HG02759 (cell line): ENCODE data around the gene COQ4.
"Not testable (repeated sequence)": the region's sequence is repeated elsewhere in the genome, so short reads cannot be mapped to it uniquely, and the experiment has no call there.

ENCODE experiments used
- ATAC-seq: cut with Tn5 transposase; IDR thresholded peaks from one replicate; pipeline ENCODE4 v1.9.1; 2021; ENCODE audit warnings: mild to moderate bottlenecking, moderate library complexity; ENCODE audit not compliant: unreplicated experiment

COQ4 gene

DNA sequence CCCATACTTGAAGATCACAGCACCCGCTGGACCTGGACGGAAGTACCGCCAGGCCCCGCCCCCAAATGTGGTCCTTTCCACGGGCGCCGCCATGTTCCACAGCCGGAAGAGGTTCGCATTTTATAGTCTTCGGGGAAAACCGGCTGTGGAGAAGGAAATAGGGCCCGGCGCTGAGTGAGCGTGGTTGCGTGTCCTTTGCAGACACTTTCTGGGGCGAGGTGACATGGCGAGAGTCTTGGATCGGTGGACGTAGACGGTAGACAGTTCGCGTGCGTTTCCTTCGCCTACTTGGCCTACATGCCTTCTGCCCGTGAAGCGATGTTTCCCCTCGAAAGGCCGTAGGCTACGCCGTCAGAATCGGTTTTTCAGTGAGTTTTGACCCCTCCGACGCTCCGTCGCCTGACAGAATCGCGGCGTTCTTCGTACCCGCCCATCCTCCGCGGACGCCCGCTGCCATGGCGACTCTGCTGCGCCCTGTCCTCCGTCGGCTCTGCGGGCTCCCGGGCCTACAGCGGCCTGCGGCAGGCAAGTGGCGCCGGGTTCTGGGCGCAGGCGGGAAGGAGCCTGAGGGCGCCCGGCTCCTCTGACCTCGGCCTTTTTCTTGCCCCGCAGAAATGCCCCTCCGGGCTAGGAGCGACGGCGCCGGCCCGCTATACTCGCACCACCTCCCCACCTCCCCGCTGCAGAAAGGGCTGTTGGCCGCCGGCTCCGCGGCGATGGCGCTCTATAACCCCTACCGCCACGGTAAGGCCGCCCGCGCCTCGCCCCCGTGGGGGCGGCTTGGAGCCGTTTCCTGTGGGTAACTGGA lies at the start of gene COQ4, which contains the start of gene TRUB2:
Gene COQ4 (plus strand): TSS at position 436 of the 808 bp plus-strand sequence. CDS start 20 bp downstream, at position 456.
Gene TRUB2 (minus strand): TSS at position 44 of the 808 bp plus-strand sequence. CDS start 39 bp downstream, at position 5.
- peak; percentile 83 for ATAC-seq

DNA sequence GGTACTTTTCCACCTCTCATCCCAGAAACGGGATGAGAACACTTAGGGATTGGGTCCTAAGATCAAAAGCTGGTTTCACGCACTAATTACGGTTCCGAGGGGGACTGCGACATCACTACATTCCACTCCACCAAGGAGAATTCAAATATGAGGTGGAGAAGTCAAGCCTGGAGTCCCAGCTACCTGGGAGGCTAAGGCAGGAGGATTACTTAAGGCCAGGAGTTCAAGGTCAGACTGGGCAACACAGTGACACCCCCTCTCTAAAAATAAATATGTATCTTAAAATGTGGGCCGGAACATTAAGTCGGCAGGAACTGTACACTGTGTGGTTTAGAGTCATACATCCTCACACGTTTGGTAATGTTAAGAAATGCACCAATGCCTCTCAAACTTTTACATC lies 48.4 kb upstream of the COQ4 start:
- ATAC-seq = no peak

DNA sequence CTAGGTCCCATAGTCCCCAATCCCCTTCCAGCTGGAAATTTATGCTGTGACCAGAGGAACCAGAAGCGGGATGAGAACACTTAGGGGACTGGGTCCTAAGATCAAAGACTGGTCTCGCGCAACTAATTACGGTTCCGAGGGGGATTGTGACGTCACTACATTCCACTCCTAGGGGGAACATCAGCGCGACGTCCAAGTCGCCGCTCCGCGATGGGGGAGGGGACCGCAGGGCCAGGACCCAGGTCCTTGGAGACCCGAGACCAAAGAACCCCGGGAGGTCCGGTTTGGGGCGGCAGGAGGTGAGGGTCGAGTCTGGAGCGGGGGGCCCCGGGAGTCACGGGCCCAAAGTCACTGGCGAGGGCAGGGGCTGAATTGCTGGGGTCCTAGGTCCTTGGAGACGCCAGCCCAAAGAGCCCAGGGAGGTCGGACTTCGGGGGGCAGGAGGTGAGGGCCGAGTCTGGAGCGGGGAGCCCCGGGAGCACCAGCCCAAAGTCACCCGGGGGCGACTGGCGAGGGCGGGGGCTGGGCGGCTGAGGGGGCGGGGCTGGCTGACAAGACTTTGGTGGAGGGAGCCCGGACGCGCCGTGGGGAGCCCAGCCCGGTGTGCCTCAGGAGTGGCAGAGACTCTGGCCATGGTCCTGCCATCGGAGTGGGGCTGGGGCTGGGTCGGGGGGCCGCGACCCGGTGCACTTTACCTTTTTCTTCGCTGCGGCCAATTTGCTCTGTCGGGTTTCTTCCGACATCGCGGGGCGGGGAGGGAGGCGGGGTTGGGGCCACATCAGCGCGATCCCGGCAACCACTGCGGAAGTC lies 47.2 kb upstream of the COQ4 start, which contains the start of gene GOLGA2:
Gene GOLGA2 (minus strand): TSS at position 810 of the 810 bp plus-strand sequence. CDS start 31 bp downstream, at position 779.
- ATAC-seq = peak; percentile 58

DNA sequence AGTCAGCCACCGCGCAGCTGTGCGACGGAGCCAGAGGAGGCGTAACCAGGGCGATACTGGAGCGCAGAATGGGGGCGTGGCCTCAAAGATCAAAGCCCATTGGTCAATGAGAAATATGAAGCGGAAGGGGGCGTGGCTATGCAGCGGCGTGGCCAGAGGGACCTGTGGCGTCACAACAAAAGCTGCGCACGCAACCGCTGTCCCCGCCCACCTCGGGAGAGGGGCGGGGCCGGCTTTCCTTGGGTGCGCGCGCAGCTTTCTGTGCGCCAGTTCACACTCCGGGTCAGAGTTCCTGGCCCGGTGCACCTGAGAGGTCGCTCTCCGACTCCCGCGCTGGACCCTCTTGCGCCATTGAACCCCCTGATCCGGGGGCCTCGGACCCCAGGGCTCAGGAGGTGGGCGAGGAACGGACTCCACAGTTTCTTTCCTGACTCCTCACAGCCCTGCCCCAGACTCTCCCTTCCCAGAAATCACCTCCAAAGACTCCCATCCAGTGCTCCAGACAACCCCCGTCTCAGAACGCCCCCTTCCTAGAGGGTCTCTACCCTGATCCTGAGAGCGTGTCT lies 46.5 kb upstream of the COQ4 start, which contains the start of gene SWI5:
Gene SWI5 (plus strand): TSS at position 269 of the 566 bp plus-strand sequence.
- ATAC-seq = peak; percentile 93

DNA sequence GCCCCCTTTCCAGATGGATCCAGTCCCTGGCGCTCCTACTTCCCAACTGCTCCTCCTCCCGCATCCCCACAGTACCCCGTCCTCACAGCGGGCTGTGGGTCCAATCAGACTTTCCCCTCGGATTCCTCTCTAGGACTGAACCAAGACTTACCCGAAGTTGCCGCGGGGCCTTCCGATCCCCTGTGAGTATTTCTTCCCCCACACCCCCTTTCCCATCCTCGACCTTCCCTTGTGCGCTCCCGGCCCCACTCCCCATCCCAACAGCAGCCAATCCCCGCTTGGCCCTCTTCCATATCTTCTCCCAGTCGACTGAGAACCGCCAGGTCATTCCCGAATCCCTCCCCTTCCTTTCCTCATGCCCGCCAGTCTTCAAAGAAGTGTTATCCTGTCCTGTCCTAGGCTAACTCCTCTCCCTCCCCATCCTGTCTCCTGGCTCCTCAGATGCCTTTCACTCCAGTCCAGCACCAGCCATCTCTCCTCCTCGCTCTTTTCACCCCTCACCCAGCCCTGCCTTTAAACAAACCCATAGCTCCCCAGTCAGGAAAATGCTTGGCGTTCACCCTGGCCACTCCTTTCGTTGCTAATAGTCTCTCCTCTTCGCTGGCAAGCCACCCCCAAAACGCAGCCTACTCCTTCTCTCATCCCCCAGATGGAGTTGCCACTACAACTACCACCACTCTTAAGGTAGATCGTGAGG lies 45.9 kb upstream of the COQ4 start:
- no peak for ATAC-seq

DNA sequence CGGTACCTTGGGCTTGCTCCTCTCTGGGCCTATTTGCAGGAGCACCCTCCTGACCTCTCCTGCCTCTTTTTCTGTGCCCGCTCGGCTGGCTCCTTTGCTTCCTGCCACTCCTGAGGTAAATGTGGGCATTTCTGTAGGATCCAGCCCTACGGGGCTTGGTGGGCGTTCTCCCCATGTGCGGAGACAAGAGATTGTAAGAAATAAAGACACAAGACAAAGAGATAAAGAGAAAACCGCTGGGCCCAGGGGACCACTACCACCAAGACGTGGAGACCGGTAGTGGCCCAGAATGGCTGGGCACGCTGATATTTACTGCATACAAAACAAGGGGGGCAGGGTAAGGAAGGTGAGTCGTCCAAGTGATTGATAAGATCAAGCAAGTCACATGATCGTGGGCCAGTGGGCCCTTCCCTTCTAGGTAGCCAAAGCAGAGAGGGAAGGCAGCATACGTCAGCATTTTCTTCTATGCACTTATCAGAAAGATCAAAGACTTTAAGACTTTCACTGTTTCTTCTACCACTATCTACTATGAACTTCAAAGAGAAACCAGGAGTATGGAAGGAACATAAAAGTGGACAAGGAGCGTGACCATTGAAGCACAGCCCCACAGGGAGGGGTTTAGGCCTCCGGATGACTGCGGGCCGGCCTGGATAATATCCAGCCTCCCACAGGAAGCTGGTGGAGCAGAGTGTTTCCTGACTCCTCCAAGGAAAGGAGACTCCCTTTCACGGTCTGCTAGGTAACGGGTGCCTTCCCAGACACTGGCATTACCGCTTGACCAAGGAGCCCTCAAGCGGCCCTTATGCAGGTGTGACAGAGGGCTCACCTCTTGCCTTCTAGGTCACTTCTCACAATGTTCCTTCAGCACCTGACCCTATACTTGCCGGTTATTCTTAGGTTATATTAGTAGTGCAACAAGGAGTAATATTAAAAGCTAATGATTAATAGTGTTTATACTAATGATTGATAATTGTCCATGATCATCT lies 43.3 kb upstream of the COQ4 start:
- ATAC-seq = not testable (repeated sequence)

DNA sequence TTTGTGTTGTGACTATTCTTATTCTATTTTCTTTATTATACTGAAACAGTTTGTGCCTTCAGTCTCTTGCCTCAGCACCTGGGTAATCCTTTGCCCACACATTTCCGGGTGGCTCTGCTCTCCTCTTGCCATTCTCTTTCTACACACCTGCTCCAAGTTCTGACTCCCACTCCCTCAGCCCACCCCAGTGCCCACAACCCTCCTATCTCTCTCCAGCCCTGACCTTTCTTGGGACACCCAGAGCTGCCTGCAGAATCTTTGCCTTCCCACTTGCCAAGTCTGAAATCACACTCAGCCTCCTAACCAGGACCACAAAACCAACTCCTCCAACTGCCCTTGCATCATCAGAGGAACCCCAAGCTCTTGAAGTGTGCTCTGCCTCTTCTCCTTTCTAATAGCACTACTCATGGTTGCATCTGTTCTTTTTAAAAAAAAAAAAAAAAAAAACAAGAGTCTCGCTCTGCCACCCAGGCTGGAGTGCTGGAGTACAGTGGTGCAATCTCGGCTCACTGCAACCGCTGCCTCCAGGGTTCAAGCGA lies 42.5 kb upstream of the COQ4 start:
- no peak for ATAC-seq

DNA sequence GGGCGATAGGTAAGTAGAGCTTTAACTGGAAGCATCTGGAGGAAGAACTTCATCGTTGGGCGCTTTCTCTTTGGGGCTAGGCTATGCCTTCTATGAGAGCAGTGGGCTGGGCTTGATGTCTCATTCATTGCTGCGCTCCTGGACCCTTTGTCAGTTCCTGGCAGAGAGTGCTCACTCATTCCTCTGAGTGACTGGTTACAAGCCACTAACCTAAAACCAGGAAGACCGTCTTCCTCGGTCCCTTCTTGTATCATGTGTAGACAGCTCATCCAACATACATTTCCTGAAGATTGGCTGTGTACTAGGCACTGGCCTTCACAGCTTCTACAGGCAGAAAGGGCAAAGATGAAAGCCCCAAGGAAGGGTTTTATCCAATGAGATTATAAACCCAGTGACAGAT lies 40.1 kb upstream of the COQ4 start:
- no peak for ATAC-seq

DNA sequence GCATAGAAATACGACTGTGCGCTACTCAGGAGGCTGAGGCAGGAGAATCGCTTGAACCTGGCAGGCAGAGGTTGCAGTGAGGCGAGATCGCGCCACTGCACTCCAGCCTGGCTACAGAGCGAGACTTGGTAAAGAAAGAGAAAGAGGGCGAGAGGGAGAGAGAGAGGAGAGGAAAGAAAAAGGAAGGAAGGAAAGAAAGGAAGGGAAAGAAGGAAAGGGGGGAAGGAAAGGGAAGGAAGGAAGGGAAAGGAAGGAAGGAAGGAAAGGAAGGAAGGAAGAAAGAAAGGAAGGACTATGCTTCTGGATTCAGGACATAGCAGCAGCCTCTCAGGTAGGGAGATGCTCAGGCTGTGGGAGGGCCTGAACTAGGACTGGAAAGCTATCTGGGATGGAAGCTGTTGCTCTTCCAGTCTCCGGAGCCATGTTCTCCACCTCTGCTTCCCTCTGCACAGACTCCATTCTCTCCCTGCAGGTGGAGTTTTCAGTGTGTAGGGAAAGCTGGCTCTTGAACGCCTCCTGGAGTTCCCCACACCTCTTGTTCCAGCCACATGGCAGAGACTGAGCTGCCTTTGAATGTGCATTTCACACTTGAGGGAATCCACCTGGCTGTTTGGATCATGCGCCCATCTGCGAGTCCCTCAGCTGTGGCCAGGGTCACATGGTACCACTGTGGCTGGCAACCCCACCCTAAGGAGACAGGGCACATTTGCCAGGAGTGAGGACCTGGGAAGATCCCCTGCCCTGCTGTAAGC lies 37.4 kb upstream of the COQ4 start:
- ATAC-seq = no peak

DNA sequence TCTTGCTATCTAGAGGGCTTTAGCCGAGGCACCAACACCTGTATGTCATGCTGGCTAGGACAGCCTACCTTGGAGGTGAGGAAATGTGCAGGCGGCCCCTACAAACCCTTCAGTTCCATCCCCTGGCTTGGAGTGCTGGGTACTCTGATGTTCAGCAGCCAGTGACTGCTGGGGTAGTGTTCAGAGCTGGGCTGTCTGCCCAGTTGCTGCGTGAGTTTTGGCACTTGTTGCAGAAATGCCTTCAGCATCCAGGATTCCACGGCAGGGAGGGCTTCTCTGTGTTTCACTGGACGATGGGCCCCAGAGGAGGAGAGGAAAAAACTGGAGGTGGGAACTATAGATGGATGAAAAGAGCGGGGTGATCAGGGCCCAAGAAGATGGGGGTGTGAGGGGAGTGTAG lies 36.2 kb upstream of the COQ4 start:
- no peak for ATAC-seq

DNA sequence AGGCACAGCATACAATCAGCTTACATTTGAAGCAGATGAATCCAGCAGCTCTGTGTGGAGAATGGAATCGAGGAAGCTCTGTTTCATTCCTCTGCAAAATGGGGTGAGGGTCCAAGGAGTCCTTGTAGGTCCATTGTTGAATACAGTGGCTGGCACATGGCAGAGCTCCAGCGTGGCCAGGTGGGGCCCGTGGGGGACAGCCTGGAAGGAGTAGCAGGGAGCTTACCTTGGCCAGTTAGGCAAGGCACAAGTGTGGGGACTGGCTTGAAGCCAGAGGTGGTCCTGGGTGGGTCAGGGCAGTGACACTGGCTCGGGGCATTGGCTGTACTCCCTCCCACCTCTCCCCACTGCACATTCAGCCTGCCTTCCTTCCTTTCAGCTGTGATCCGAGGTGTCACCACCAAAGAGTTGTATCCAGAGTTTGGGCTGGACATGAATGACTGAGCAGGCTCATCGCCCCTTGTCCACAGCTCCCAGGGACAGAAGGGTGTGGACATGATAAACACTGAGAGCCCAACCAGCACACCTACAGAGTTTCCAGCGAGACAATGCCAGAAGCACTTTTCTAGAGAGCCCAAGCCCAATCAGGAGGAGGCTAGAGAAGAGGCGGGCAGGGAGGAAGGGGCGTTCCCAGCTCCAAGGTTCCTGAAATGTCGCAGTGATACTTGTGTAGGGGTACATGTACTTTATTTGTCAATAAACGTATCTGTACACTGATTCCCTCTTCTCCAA lies 34.2 kb upstream of the COQ4 start:
- no peak for ATAC-seq

DNA sequence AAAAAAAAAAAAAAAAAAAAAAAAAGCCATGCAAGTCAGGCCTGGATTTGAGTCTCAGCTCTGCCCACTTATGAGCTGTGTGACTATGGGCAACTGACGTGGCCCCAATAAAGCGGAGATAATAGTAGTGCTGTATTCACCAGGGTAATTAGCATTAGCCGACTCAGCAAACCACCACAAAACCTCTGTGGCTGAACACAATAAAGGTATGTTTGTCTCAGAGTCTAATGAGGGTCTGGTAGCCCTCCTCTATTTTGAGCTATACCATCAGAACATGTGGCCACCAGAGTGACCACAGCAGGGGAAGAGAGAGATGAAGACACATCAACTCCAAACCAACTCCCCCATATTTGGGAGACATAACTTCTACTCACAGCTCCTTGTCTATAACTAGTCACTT lies 30.6 kb upstream of the COQ4 start:
- ATAC-seq = no peak

DNA sequence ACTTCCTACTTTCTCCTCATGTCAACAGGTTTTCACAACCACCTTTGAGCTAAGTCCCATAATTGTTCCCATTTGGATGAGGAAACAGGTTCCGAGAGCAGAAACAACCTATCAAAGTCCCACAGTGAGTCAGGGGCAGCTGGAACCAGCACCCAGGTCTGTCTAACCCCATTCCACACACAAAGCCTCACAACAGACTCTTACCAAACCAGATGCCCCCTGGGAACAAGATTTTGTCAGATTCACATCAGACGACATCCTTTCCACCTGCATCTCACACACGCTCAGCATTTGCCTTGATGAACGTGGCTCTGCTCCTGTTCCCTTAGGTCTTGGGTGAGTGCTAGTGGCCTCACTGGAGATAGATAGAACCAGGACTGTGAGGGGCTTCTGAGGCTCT lies 29.5 kb upstream of the COQ4 start:
- no peak for ATAC-seq

DNA sequence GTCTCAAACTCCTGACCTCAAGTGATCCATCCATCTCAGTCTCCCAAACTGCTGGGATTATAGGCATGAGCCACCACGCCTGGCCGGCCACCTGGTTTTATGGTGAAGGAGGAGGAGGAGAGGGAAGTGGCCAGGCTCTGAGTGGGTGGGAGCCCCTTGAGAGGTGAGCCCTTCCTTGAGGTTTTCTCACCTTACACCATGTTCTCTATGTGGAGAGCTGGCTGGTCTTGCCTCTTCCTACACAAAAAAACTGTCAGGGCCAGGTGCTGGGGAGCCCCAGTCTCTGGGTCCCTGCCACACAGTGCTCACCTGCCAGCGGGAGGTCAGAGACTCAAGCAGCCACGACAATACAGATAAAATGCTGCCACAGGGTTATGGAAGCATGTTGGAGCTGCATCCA lies 28.5 kb upstream of the COQ4 start:
- no peak for ATAC-seq

DNA sequence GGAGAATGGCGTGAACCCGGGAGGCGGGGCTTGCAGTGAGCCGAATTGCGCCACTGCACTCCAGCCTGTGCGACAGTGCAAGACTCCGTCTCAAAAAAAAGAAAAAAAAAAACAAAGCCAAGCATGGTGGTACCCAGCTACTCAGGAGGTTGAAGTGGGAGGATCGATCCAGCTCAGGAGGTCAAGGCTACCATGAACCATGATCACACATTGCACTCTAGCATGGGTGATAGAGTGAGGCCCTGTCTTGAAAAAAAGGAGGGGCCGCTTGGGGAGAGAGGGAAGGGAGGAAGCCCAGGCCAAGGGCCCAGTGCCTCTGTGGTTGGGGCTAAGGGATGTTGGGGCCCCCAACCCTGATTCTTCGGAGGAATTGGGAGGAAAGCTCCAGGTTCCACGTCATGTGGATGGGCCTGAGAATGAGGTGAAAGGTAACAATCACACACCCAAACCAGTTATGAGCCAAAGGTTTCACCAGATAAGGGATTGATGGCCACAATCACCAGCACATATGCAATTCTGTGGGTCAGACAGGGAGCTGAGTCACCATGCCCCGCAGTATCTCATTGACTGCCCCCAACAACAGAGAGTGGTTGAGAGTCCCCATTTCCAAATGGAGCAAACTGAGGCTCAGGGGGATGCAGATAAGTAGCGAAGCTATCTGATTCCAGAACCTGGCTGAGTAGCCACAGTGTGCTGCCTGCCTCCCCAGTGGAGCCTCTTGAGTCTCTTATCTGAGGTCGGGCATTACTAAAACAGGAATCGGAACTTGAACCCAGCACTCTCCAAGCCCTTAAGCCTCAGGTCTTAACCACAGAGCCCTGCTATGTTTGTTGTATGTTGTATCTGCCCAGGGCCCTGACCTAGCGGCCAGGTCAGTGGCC lies 26.1 kb upstream of the COQ4 start:
- no peak for ATAC-seq

DNA sequence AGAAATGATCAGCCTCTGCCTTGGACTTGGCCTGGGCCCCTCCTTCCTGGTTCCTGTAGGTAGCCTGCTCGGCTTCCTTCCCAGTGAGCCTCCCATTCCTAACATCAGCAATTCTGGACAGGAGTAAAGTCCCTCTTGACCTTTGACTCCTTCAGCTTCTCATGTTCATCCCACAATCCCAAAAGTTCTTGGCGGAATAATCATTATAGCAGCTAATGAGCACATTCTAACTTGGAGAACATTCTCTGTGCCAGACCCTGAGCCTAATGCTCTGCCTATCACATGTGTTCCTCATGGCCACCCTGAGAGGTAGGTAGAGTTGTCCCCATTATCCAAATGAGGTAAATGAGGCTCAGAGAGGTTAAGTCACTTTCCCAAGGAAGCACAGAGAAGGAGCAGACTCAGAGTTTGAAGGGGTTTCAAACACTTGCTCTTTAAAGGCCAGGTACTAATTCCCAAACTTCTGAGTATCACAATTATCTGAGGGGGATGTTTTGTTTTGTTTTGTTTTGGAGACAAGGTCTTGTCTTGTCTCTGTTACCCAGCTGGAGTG lies 25.3 kb upstream of the COQ4 start:
- ATAC-seq = no peak
